Measurements from ENCODE around the gene CHD3. TPM values are rescaled to one million over a fixed set of nuclear protein-coding genes. Genes with fewer than 3 reads are reported as not detected.

CHD3 gene
- total and polyA plus RNA-seq, 2 of the 13 experiments (the other 11 are each of a cell fraction or from before 2014, with no cell fraction given) = 2.7 to 3.7 TPM

- TF ChIP-seq E2F1 (CRISPR knock-in tag; IDR thresholded peaks at IDR 0.05) = no peak
- TF ChIP-seq ZBTB20 (CRISPR knock-in tag; IDR thresholded peaks at IDR 0.05; ENCODE audit: borderline replicate concordance, low read depth) = no peak
- TF ChIP-seq ZNF24 (IDR thresholded peaks at IDR 0.05) = no peak
- TF ChIP-seq ZBTB34 (CRISPR knock-in tag; IDR thresholded peaks at IDR 0.05) = no peak
- peak; percentile 27; the same call in 1 of the 2 replicates for TF ChIP-seq TAF1 (CRISPR knock-in tag; IDR thresholded peaks at IDR 0.05)
- no peak for TF ChIP-seq HCFC1 (IDR thresholded peaks at IDR 0.05; ENCODE audit: low read depth, low read length)
- TF ChIP-seq KDM3A (CRISPR knock-in tag; IDR thresholded peaks at IDR 0.05; ENCODE audit: low read depth) = no peak
- TF ChIP-seq ZNF331 (CRISPR knock-in tag; IDR thresholded peaks at IDR 0.05) = 0 out of 2 replicates have a peak, but pooled peaks have one; percentile 7
- no peak for TF ChIP-seq ZNF275 (CRISPR knock-in tag; IDR thresholded peaks at IDR 0.05; ENCODE audit: borderline replicate concordance)
- TF ChIP-seq ZNF883 (CRISPR knock-in tag; IDR thresholded peaks at IDR 0.05; ENCODE audit: not compliant biosample characterization) = peak; percentile 53
- peak; percentile 71 for TF ChIP-seq SKI (IDR thresholded peaks at IDR 0.05; ENCODE audit: partially characterized antibody)
- no peak for TF ChIP-seq CENPX (CRISPR knock-in tag; IDR thresholded peaks at IDR 0.05)
- no peak for TF ChIP-seq MXD3 (CRISPR knock-in tag; IDR thresholded peaks at IDR 0.05)
- TF ChIP-seq AGO1 (IDR thresholded peaks at IDR 0.05; ENCODE audit: low read depth, low read length, poor library complexity, severe bottlenecking) = peak; percentile 8
- no peak for TF ChIP-seq MBD4 (IDR thresholded peaks at IDR 0.05; ENCODE audit: borderline replicate concordance, low read length)
- no peak for TF ChIP-seq ZFP90 (CRISPR knock-in tag; IDR thresholded peaks at IDR 0.05; ENCODE audit: borderline replicate concordance)
- TF ChIP-seq ZNF549 (CRISPR knock-in tag; IDR thresholded peaks at IDR 0.05) = no peak
- no peak for TF ChIP-seq ZBTB37 (CRISPR knock-in tag; IDR thresholded peaks at IDR 0.05)
- no peak for TF ChIP-seq MAF1 (CRISPR knock-in tag; IDR thresholded peaks at IDR 0.05; ENCODE audit: borderline replicate concordance)
- TF ChIP-seq ZNF530 (CRISPR knock-in tag; IDR thresholded peaks at IDR 0.05; ENCODE audit: low read depth) = no peak
- no peak for TF ChIP-seq ZNF431 (CRISPR knock-in tag; IDR thresholded peaks at IDR 0.05; ENCODE audit: borderline replicate concordance, low read depth)
- TF ChIP-seq MAFG (CRISPR knock-in tag; IDR thresholded peaks at IDR 0.05) = no peak
- no peak for TF ChIP-seq ZNF451 (CRISPR knock-in tag; IDR thresholded peaks at IDR 0.05)
- no peak for TF ChIP-seq YEATS2 (CRISPR knock-in tag; IDR thresholded peaks at IDR 0.05; ENCODE audit: borderline replicate concordance)
- TF ChIP-seq MED1 (CRISPR knock-in tag; IDR thresholded peaks at IDR 0.05) = peak; percentile 54
- TF ChIP-seq ZNF841 (CRISPR knock-in tag; IDR thresholded peaks at IDR 0.05; ENCODE audit: borderline replicate concordance) = no peak
Measured at GRCh38 chr17:7843536-7844291, 44.9 kb upstream of the CHD3 start (continued).
